Measurements from ENCODE around the gene GCSAM.

The GCSAM gene

DNA sequence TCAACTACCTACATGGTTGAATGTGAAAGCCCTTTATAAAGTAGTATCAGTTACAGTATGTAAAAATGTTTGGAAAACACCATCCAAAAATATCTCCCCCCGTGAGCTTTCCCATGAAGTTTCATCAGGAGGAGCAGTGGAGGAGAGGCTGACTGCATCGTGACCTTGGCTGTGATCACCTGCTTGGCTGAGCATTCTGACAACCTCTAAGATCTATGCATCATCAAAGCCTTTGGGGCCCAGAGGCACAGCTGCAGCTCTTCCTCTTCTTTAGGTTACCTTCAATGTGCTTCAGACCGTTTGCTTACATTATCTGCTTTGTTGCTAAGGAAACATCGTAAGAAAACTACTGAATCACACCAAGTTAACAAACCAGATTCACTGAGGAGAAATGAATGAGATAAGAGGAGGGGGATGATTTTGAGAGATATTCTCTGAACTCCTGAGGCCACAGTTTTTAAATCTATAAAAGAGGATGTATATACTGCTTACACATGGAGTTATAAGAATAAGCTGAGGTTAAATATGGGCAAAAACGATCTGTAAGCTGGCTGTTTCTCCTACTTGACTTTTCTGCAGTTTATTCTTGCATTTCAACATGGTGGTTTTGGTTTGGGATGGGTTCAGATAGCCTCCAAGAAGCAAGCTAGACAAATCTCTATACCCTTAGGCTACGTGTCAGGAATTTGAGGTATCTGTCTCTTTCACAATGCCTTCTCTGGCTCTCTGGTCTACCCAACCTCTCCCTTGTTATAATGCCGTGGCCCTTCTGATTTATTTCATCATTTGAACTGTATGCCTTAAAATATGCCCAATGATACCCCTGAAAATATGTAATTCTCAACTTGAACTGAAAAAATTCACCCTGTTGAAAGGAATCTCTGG lies 4.0 kb downstream of the GCSAM start:
- DNase-seq: peak; percentile 40

DNA sequence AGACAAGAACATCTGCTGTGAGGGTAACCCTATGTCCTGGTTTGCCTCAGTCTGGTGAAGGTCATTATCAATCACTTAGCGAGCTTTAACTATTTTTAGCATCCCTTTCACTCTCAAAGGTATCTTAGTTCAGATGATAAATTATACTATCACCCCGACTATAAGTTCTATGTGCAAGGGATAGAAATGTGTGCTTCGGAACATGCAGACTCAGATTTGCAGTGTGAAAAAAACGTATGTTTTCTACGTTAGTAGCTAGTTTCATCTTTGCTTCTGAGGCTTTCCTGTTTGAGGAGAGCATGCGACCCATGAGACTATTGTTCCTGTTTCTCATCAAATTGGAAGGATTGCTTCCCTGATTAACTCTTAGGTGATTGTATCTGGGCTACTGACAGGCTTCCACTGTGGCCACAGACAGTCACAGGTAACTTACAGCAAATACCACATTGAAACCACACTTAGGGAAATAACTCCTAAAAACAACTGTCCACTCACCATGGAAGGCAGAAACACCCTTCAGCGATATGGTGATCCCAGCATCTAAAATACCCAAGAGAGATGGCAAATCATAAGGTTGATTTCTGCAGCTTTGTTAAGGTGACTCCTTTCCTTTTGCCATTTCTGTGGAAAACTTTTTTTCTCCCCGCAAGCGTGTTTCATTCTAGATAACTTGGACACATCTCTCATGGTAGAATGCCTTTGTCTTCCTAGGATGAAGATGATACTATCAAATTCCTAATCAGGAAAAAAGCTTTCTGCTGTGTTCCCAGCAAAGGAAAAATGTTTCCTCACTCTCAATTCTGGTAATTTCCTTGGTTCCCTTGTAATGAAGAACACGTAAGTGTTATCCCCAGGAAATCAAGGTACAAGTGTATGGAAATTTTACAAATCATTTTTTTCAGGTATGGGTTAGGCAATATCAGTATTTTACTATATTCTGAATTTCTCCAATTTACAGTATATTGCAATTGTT lies 5.2 kb downstream of the GCSAM start:
- DNase-seq: no peak

DNA sequence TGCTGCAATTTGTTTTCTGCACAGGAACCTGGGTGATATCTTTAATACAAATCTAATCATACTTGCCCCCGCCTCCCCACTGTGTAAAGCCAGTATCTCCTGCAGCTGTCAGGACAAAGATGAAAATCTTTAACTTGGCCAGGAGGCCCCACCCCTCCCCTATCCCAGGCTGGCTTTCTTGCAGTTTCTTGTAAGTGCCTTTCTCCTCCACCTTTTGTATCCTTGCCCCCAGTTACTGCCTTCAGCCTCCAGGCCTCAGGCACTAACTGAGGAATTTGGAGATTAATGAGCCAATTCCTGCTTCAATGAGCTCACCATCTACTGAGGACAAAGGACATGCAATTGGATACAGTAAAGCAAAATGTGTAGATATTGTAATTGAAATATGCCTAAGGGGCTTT lies 6.5 kb downstream of the GCSAM start:
- no peak for DNase-seq

DNA sequence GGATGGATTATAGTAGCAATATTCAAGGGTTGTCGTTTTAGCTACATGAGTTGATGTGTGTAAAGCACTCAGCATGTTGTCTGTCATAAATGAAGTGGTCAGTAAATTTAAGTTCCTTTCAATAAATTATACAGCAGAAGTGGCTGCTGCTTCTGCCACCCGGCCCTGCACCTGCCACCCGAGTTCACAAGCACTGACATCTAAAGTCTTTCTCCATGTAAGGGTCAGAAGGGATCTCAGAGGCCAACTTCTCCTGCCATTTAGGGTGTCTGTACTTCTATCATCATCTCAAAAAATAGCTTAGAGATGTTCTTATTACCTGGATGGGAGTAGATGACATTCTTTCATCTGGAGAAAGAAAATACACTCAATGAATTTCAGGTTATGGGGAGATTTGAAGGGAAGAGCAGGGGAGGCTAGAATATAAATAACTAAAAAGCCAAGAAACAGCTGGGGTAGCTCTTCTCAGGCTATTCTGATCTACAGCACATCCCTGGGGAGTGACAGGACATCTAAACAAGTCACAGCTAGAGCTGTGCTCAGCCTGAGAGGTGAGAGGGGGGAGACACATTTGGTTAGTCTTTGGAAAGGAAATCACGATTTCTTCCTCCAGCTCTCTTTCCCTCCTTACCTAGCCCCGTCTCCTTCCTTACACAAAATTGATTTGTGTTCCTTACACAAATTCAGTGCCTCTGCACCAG lies 8.0 kb downstream of the GCSAM start:
- no peak for DNase-seq

DNA sequence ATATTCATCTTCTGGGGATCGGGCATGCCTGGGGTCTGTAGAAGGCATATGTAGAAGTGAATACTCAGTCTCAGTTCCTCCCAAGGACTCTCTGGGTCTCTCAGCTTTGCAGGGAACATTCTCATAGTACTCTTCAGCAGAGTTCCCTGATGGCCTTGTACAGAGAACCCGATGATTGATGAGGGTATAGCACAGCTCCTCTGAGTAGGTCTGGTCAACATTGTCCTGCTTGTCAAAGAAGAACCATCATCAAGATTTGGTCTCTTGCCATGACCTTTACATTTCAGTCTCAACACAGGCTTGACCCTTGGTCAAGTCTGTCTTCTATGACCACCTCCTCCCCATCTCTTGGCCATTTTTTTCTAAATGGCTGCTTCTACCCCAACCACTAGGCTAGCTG lies 9.5 kb downstream of the GCSAM start:
- DNase-seq: no peak

DNA sequence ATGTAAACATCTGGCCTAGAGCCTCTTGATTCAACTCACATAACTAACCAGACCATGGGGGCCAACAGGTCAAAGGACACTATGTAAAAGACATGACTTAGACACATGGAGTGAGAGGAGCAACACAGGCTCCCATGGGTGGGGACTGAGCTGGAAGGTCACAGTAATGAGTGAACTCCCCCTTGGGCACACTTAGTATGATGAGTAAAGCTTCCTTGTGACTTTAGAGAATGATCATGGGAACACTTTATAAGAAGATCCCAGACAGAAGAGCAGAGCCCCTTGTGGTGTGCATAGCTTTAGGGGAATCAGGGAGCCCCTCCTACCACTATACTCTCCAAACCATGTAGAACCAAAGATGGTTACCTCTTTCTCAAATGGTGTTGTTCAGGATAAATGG lies 10.2 kb downstream of the GCSAM start:
- DNase-seq: no peak

DNA sequence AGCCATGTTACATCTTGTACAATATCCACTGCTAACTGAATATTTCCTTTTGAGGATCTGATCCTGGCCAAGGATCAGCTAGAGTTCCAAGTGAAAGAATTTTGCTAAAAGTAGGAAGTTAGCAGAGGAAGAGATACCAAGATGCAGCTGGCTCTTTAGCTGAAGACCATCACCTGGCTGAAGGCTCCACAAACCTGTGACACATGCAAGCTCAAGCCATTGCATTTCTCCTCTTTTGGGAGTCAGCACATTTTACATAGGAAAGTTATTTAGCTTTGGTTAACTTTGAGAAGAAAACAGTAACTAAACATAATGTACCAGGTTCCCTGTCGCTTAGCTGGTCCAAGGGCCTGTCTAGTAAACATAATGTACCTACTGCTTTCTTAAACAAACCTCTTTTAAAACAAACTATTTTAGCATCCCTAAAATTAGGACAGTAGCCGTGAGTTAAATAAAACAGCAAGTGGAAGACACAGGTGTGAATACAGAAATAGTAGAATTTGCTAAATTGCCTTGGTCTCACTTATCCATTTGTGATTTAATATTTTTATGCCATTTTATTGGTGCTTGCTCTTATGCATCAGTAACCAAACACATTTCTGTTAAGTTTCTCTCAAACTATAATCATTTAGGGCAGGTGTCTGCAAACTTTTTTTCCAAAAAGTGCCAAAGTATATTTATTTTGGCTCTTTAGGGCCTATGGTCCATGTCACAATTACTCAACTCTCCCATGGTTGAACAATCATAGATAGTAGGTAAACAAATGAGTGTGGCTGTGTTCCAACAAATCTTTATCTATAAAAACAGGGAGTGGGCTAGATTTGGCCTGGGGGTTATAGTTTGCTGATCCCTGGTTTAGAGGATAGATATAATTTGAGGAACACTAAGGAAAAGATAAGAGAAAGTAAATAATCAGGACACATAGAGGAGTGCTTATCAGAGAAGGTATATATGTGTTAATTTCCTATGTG lies 11.2 kb downstream of the GCSAM start:
- no peak for DNase-seq

DNA sequence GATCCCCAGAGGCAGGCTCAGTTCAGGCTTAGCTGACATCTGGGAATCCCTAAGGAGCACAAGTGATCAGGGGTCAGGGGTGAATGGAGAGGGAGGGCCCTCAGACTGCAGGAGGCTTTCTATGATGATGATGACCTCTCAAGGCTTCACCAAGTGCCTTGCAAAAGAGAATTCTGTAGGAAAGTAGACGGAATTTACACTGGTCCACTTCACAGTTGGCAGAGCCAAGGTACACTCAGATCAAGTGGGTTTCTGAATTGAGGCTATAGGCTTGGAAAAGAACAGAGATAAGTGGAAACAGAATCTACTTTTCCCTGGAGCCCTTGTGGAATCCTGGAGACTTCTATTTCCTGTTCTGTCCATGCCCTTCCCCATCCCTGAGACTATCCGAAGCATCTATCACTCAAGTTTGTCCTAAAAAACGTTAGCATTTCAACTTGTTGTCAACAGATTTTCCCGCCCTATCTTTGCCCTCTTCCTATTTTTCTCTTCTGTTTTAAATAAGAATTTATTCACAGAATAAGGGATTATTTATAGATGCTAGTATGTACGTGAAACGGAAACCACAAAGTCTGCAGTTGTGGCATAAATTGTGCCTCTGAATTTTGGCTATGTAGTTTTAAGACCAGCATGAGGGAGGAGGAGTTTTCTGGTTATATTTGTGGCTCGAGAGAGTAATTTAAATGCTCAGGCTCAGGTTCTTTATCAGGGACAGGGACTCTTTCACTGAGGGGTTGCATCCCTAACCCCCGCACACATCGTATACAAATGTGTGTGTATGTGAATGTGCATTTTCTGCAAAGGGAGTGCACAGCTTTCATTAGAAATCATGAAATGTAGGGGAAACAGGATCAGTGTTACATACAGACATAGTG lies 12.8 kb downstream of the GCSAM start:
- DNase-seq: no peak

DNA sequence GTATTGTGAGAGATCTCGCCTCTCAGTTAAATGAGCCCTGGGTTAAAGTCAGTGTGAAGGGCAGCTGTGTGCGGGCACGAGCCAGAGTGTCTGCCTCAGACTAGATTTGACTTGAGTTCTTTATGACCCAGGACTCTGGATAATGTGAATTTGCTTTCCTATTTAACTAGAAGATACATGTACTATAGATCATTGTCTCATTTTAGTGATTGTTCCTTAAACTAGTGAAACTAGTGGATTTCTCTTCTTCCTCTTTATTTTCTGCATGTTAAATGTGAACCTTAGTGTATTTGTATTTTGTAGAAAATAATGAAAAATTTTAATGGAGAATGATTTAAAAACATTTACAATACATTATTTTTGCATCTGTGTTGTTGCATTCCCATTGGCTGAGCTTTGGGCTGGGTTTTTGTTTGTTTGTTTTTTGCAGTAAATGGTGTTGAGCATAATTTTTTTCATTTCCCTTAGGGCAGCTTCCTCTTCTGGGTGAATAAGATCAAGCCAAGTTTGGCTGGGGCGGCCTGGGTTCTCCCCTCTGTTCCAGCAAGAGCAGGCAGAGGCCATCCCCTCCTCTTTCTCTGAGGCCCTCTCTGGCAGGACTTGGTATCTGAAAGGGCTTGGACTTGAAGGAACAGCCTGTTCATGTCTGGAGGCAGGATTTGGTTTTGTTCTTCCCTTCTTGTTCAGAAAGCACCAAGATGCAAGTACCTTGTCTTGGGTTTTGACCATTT lies 15.0 kb downstream of the GCSAM start:
- DNase-seq: no peak

DNA sequence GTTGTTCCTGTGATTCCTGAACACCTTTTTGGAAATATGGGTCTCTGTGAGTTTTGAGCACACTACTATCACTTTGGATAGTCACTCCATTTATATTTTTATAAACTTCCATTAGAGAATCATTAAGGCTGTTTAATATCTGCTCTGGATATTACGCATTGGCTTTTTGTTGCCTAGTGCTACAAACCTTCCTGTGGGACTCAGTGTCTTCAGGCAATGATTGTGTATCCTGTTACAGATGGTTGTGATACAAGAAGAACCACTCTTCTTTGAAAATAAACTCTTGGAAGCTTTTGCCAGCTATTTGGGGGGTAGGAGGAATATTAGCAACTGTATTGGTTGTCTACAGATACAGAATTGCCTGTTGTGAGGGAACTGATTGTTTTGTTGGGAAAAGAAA lies 15.6 kb downstream of the GCSAM start:
- DNase-seq: no peak

DNA sequence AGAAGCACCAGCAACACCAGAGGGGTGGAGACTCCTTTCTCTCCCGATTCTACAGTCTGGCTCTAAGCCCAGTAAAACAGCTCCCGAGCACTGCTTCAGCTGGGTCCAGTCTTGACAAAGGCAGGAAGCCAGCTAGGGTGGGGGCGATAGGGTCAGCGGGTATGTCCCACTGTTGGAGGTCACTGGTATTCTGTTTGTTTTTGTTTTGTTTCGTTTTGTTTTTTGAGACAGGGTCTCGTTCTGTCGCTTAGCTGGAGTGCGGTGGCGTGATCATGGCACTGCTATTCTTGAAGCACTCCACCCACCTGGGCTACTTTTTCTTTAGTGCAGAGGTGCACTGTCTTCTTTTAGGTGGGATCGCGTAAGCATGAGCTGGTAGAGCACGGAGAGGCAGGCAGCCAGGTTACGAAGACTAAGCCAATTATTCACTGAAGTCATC lies 16.3 kb downstream of the GCSAM start:
- DNase-seq: no peak

DNA sequence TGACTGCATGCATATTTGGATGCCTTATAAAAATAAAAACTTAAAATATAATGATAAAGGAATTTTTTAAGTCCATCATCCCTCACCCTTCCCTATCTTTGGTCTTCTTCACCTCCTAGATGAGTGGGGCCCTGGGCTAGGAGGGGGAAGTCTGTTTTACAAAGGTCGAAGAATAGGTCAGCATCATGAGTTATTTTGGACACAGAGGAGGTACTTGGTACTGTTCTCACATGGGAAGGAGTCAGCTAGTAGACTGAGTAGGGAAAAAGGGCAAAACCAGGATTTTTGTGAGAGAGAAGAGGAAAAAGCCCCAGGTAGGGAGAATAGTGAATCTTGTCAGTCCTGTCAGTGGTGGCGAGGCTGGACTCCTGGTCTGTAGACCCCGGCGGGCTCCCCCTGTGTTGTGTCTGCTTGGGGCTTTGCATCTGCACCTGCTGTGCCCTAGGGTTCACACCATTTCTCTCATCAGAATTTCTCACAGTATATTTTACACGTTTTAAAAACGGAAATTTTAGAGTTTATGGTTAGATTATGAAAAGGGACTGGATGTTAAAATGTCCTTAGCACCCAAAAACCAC lies 17.2 kb downstream of the GCSAM start:
- DNase-seq: no peak

DNA sequence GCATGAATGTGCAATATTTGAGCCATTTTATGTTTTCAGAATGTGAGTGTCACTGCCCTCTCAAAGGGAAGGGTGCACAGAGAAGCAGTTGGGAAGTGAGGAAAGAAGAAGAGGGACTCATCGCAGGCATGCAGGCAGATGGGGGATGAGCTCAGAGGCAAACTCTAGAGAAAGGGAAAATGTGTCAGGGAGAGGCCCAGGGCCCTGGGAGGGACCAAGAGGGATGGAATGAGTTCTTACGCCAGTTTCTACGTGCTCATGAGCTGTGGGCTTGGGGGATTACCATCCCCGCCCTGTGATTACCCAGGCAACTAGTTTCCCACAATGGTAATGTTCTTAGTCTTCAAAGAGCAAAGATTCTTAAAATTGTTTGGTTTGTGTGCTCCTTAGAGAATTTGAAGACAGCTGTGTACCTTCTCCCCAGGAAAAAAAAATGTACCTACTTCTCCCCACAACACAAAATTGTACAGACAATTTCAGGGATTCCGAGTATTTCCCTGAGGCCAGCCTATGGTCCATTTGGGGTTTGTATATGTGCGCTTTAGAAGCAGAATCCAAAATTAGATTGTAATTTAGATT lies 17.8 kb downstream of the GCSAM start:
- DNase-seq: no peak

DNA sequence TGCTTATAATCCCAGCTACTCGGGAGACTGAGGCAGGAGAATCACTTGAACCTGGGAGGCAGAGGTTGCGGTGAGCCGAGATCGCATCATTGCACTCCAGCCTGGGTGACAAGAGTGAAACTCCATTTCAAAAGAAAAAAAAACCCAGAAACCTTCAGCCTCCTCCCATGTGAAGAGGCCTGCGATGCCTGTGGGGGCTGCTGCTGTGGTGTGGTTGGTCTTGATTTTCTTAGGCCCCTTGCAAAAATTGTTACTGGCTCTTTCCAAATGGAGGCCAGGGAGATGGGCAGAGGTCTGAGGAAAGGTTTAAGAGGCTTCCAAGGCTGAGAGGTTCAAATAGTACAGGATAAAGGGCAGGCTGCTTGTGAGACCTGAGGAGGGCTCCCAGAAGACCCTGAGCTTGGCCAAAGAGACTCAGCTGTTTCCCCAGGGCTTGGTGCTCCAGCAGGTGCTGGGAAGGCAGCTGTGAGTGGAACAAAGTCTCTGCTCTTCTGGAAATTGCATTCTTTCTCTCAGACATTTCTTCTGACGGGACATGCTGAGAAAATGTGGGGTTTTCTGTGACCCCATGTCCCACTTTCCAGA lies 18.4 kb downstream of the GCSAM start:
- no peak for DNase-seq

DNA sequence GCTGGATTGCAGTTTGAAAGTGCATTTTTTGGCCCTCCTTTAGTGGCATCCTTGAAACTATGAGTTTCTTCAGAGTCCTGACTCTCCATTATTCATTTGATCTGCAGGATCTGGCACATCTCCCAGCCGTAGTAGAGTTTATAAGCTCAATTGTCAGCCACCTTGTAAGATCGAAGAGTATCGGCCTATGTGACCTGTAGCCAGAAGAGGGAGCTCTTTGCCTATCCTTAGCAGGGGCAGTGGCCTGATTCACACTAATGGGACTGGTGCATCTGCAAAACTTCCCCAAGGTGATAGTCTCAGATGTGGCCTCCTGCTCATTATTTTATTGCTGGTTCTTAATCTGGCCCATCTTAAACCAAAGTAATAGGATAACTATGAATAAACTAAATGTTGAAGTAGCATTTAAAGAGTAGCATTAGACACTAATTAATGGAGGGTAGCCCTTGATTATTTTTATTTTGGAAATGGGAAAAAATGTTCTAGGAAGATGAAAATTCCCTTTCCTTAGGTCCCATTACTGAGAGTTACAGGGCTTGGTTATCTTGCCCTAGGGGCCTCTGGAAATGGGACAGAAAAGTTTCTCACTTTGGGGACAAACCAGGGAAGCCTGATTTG lies 21.2 kb downstream of the GCSAM start:
- DNase-seq: peak; percentile 37

DNA sequence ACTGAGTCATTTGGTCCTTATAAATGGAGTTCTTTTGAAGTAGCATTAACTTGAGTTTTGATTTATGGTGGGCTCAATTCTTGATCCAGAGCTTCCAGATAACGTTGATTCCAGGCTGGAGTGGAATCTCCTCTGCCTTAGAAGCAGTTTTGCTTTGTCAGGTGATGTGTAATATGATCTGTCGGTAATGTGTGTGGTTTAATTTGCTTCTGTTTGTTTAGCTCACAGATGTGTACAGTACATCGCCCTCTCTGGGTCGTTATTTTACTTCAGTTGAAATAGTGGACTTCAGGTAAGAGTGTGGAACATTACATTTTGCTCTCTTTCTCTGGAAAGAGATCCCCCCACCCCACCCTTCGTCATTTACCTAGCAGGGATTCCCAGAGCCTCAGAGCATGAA lies 23.7 kb downstream of the GCSAM start:
- no peak for DNase-seq

DNA sequence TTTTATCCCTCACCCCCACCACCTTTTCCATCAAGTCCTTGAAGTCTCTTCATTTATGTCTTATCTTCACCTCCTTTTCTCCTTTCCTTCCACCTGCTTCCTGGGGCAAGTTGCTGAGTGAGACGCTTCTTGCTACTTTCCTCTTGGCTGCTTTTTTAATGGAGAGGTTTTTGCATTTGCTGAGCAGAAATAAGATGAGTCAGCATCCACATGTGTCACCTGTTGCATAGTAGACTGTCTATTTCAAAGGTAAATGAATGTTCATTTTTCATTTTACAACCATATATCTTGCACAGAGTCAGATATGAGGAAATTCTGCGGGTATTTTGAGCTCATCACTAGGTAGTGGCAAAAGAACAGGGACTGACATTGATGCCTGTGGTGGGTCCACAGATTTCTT lies 28.3 kb downstream of the GCSAM start:
- DNase-seq: no peak

DNA sequence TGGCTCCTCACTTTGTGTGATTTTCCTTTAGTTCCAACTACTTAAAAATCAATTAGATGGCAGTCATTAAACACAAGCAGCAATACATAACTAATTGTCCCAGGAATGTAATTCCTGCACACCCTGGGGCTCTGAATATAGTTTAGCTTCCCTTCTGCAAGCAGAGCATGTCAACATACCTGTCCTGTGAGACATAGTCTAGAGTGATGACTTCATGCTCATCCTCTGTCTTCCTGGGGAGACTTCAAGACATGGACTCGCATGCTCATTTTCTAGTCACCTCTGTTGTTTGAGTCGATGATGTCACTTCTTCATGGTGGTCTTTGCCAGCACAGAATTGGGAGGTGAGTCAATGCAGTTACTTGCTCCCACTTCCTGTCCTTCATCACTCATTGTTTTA lies 31.1 kb downstream of the GCSAM start:
- no peak for DNase-seq

DNA sequence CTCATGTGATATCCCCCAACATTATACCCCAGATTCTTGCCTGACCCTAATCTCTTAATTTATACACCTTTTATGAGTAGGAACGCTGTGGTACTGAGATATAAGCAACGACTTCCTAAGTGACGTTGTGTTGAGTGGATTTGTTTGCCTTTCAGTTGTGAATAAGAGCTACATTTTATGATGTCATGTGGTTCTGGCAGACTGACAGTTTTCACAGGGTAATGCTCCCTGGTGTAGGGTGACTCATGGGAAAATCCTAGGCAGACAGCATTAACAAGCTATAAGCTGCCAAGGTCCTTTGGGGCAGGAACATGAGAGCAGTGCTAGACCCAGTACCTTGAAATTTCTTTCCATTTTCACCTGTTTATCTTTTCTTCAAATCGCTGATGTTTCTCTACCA lies 35.7 kb downstream of the GCSAM start:
- DNase-seq: no peak
